SU-DHL-6 (cell line): Measurements from ENCODE around the gene CDC42BPG.

Experiments
- H2AFZ ChIP-seq: fragments of 200-600 bp; sonication (generic); 2 replicates; pipeline ENCODE4 v1.6.1; 2014; ENCODE audit warnings: low read depth, mild to moderate bottlenecking, moderate library complexity, mixed read lengths, antibody characterized with exemption, low read length; ENCODE audit not compliant: severe bottlenecking
- H3F3A ChIP-seq: fragments of 200-600 bp; shearing (Covaris generic); 2 replicates; pipeline ENCODE4 v1.6.0; 2016; ENCODE audit warnings: antibody characterized with exemption, mild to moderate bottlenecking; ENCODE audit not compliant: insufficient read depth
- H3K27ac ChIP-seq: fragments of 200-600 bp; sonication (generic); 2 replicates; pipeline ENCODE4 v1.5.1; 2016; ENCODE audit warnings: low read depth, mild to moderate bottlenecking, low read length, moderate library complexity, mixed read lengths
- H3K27me3 ChIP-seq: fragments of 200-600 bp; sonication (generic), shearing (Covaris generic); 2 replicates; pipeline ENCODE4 v1.6.0; 2014; ENCODE audit warnings: mild to moderate bottlenecking, low read length
- H3K36me3 ChIP-seq: fragments of 200-600 bp; sonication (generic); 2 replicates; pipeline ENCODE4 v1.6.1; 2014; ENCODE audit warnings: mild to moderate bottlenecking, low read length, mixed read lengths
- H3K4me2 ChIP-seq: fragments of 300-600, 200-600 bp; shearing (Covaris generic), sonication (generic); 2 replicates; pipeline ENCODE4 v1.6.0; 2014; ENCODE audit warnings: low read length, low read depth, mild to moderate bottlenecking; ENCODE audit not compliant: poor library complexity, severe bottlenecking
- H3K4me3 ChIP-seq: fragments of 200-600 bp; sonication (generic); 2 replicates; pipeline ENCODE4 v1.5.1; 2014; ENCODE audit warnings: antibody characterized with exemption, low read length, mild to moderate bottlenecking, mixed read lengths; ENCODE audit not compliant: insufficient read depth, poor library complexity, severe bottlenecking
- H3K79me2 ChIP-seq: fragments of 200-600 bp; sonication (generic); 2 replicates; pipeline ENCODE4 v1.6.1; 2014; ENCODE audit warnings: mild to moderate bottlenecking, low read length, moderate library complexity; ENCODE audit not compliant: insufficient read depth
- H3K9ac ChIP-seq: fragments of 200-600 bp; sonication (generic); 2 replicates; pipeline ENCODE4 v1.7.0; 2014; ENCODE audit warnings: mild to moderate bottlenecking, low read length
- H3K9me2 ChIP-seq: fragments of 200-600 bp; sonication (generic); replicated peaks from 2 replicates; pipeline ENCODE4 v1.6.1; 2014; ENCODE audit warnings: low read length; ENCODE audit not compliant: insufficient read depth
- H3K9me3 ChIP-seq: fragments of 200-600 bp; sonication (generic); 2 replicates; pipeline ENCODE4 v1.6.1; 2014; ENCODE audit warnings: low read length, mixed read lengths; ENCODE audit not compliant: insufficient read depth
- H4K20me1 ChIP-seq: fragments of 200-600 bp; sonication (generic); 2 replicates; pipeline ENCODE4 v1.6.1; 2014; ENCODE audit warnings: low read depth, mild to moderate bottlenecking, antibody characterized with exemption, low read length, moderate library complexity, mixed read lengths
- CTCF ChIP-seq: fragments of 200-600 bp; sonication (generic); IDR thresholded peaks from one replicate; pipeline ENCODE4 v1.5.1; 2017; ENCODE audit warnings: antibody characterized with exemption, mild to moderate bottlenecking, low read length, moderate library complexity; ENCODE audit not compliant: insufficient read depth, poor library complexity, severe bottlenecking
- EZH2phosphoT487 ChIP-seq: fragments of 200-600 bp; sonication (generic), shearing (Covaris generic); conservative IDR thresholded peaks from 2 replicates; pipeline ENCODE4 v1.6.1; 2018; ENCODE audit warnings: mild to moderate bottlenecking, antibody characterized with exemption, low read length, moderate library complexity, mixed read lengths

Gene CDC42BPG

DNA sequence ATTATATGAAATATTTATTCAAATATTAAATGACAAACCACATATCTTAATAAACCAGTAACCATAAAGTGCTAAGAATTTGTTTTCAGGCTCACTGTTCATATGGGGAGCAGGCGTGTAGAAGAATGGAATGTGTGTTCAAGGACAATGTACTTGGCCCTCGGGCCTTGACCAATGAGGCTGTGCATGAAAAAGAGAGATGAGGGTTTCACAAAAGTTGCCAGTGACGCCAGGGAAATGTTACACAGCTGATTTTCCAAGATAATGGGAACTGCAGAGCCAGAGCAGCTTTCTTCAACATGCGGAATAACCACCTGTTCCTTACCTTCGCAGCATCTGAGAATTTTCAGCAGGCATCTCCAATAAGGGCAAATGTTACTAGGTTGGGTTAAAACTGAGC is 70.3 kb downstream of the CDC42BPG start:
- peaks cover 70% of the 10 kb centered on the region for H4K20me1 ChIP-seq
- H3K4me2 ChIP-seq, result no peak overlapping the region
- H3K4me3 ChIP-seq, result no peak overlapping the region
- peaks cover 55% of the 10 kb centered on the region for H3F3A ChIP-seq
- no peak overlapping the region for H2AFZ ChIP-seq
- H3K79me2 ChIP-seq, result peaks cover 66% of the 10 kb centered on the region
- H3K9me3 ChIP-seq, result no peaks in the 10 kb centered on the region
- H3K9me2 ChIP-seq, result no peaks in the 10 kb centered on the region
- no peak for TF ChIP-seq CTCF
- no peak for TF ChIP-seq EZH2phosphoT487
- H3K27ac ChIP-seq, result no peak overlapping the region
- H3K9ac ChIP-seq, result no peak overlapping the region
- no peaks in the 10 kb centered on the region for H3K27me3 ChIP-seq
- H3K36me3 ChIP-seq, result peaks cover 79% of the 10 kb centered on the region
